Calu3 (cell line): Measurements from ENCODE around the gene TRIM5. TPM values are rescaled to one million over a fixed set of nuclear protein-coding genes. Genes with fewer than 3 reads are reported as not detected.
"Not testable (repeated sequence)": the region's sequence is repeated elsewhere in the genome, so short reads cannot be mapped to it uniquely, and the experiment has no call there.

Experiments used
- BruUV-seq: library from RNA; stranded (reverse); fragments of 400-500 nt; replicated peaks from 2 replicates; lab custom pipeline; 2021; lab: Mats Ljungman, UMichigan
- CTCF ChIA-PET: fragments of 300-600 bp; sonication (Branson Sonifier 250); formaldehyde crosslinking; loops from one replicate; lab custom pipeline; 2022; ENCODE audit warnings: antibody characterized with exemption; lab: Charles Lee
- DNase-seq: peaks from one replicate; pipeline ENCODE4 v3.0.0; 2022
- H3K27ac Mint-ChIP-seq: one replicate; pipeline ENCODE4 v1.8.0; 2022; ENCODE audit warnings: mixed read lengths; ENCODE audit not compliant: unreplicated experiment
- H3K27me3 Mint-ChIP-seq: one replicate; pipeline ENCODE4 v1.8.0; 2022; ENCODE audit warnings: mixed read lengths; ENCODE audit not compliant: unreplicated experiment
- H3K36me3 Mint-ChIP-seq: one replicate; pipeline ENCODE4 v1.8.0; 2022; ENCODE audit warnings: mild to moderate bottlenecking, moderate library complexity, mixed read lengths; ENCODE audit not compliant: insufficient read depth, unreplicated experiment
- H3K4me1 Mint-ChIP-seq: one replicate; pipeline ENCODE4 v1.8.0; 2022; ENCODE audit warnings: mild to moderate bottlenecking, low read depth, mixed read lengths; ENCODE audit not compliant: unreplicated experiment
- H3K4me3 Mint-ChIP-seq: one replicate; pipeline ENCODE4 v1.8.0; 2022; ENCODE audit warnings: mild to moderate bottlenecking, low read depth, moderate library complexity, mixed read lengths; ENCODE audit not compliant: unreplicated experiment
- H3K9me3 Mint-ChIP-seq: one replicate; pipeline ENCODE4 v1.8.0; 2022; ENCODE audit warnings: low read depth, mixed read lengths; ENCODE audit not compliant: unreplicated experiment
- intact Hi-C: fragments of 100-400 bp; cut with micrococcal nuclease; formaldehyde crosslinking; loops from one replicate; pipeline ENCODE4 v1.10.0; 2022; ENCODE audit not compliant: unreplicated experiment
- total RNA-seq: library from RNA; stranded (reverse); gene quantifications from 2 replicates; pipeline ENCODE4 v1.2.3, GENCODE V29; 2022
- TF ChIP-seq, protein P1 (sequence below): fragments of 200-600 bp; IDR thresholded peaks from one replicate; pipeline ENCODE4 v1.8.0; 2022; ENCODE audit warnings: antibody characterized with exemption; ENCODE audit not compliant: unreplicated experiment

Gene TRIM5
- total RNA-seq, 1 experiment from 2014 or later = 36.8 TPM

- intact Hi-C loops = no loop called here
- TF ChIP-seq, protein P1, sequence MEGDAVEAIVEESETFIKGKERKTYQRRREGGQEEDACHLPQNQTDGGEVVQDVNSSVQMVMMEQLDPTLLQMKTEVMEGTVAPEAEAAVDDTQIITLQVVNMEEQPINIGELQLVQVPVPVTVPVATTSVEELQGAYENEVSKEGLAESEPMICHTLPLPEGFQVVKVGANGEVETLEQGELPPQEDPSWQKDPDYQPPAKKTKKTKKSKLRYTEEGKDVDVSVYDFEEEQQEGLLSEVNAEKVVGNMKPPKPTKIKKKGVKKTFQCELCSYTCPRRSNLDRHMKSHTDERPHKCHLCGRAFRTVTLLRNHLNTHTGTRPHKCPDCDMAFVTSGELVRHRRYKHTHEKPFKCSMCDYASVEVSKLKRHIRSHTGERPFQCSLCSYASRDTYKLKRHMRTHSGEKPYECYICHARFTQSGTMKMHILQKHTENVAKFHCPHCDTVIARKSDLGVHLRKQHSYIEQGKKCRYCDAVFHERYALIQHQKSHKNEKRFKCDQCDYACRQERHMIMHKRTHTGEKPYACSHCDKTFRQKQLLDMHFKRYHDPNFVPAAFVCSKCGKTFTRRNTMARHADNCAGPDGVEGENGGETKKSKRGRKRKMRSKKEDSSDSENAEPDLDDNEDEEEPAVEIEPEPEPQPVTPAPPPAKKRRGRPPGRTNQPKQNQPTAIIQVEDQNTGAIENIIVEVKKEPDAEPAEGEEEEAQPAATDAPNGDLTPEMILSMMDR = no peak
- Mint-ChIP-seq H3K27ac (no peak overlapping the region), H3K4me3 (no peak overlapping the region), H3K9me3 (no peaks in the 10 kb centered on the region), H3K27me3 (peaks cover 20% of the 10 kb centered on the region), H3K4me1 (no peaks in the 10 kb centered on the region), H3K36me3 (no peaks in the 10 kb centered on the region)
- CTCF ChIA-PET = no interaction called here
- no peak for DNase-seq
- no TSS peak for BruUV-seq
These were observed 11.3 kb upstream of the TRIM5 start for GRCh38 chr11:5696210-5696609.

GRCh38 chr11:5695580-5695979, 10.7 kb upstream of the TRIM5 start:
- Mint-ChIP-seq H3K4me1 (no peaks in the 10 kb centered on the region), H3K36me3 (no peaks in the 10 kb centered on the region), H3K27me3 (peaks cover 20% of the 10 kb centered on the region), H3K27ac (no peak overlapping the region), H3K4me3 (no peak overlapping the region), H3K9me3 (no peaks in the 10 kb centered on the region)
- no peak for DNase-seq
- CTCF ChIA-PET = no interaction called here
- no TSS peak for BruUV-seq
- TF ChIP-seq, protein P1 = no peak
- intact Hi-C loops = no loop called here

GRCh38 chr11:5694642-5695041, 9.8 kb upstream of the TRIM5 start:
- CTCF ChIA-PET = no interaction called here
- TF ChIP-seq, protein P1 = no peak
- intact Hi-C loops = no loop called here
- Mint-ChIP-seq H3K4me3 (no peak overlapping the region), H3K27ac (no peak overlapping the region), H3K36me3 (no peaks in the 10 kb centered on the region), H3K27me3 (peaks cover 20% of the 10 kb centered on the region), H3K9me3 (no peaks in the 10 kb centered on the region), H3K4me1 (peaks cover 5% of the 10 kb centered on the region)
- no TSS peak for BruUV-seq
- DNase-seq = no peak

DNA sequence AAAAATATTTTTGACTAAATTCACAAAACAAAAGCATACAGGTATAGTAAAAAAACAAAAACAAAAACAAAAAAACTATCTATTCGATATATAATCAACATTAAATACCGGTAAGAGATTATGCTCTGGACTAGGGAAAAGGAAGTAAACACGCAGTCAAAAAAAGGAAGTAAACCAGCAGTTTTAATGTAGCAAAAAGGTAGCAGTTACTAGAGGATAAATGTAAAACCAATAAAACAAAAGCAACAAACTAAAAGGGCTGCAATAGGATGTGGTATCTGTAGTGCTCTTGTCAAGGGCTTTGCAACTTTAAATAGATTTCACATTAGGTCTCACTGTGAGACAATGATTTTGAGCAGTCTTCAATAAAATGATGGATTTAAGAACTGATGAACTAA, 7.1 kb upstream of the TRIM5 start:
- Mint-ChIP-seq H3K36me3 (no peaks in the 10 kb centered on the region), H3K27ac (no peak overlapping the region), H3K4me3 (no peak overlapping the region), H3K27me3 (peaks cover 20% of the 10 kb centered on the region), H3K4me1 (peaks cover 9% of the 10 kb centered on the region), H3K9me3 (no peaks in the 10 kb centered on the region)
- no peak for DNase-seq
- intact Hi-C loops = no loop called here
- BruUV-seq = no TSS peak
- TF ChIP-seq, protein P1 = no peak
- CTCF ChIA-PET = no interaction called here

GRCh38 chr11:5691238-5691963, 6.5 kb upstream of the TRIM5 start:
- BruUV-seq, H3K4me1 Mint-ChIP-seq, intact Hi-C loops, DNase-seq, H3K4me3 Mint-ChIP-seq, H3K9me3 Mint-ChIP-seq, CTCF ChIA-PET, H3K36me3 Mint-ChIP-seq, H3K27ac Mint-ChIP-seq: not testable (repeated sequence)
- peaks cover 14% of the 10 kb centered on the region for H3K27me3 Mint-ChIP-seq
